Measurements from ENCODE around the gene RPTOR. TPM values are rescaled to one million over a fixed set of nuclear protein-coding genes. Genes with fewer than 3 reads are reported as not detected.

Gene RPTOR
- total and polyA plus RNA-seq, 10 of the 15 experiments (the other 5 are each of a cell fraction or from before 2014, with no cell fraction given), result 0.18 to 32.1 (median 7.8) TPM

DNA sequence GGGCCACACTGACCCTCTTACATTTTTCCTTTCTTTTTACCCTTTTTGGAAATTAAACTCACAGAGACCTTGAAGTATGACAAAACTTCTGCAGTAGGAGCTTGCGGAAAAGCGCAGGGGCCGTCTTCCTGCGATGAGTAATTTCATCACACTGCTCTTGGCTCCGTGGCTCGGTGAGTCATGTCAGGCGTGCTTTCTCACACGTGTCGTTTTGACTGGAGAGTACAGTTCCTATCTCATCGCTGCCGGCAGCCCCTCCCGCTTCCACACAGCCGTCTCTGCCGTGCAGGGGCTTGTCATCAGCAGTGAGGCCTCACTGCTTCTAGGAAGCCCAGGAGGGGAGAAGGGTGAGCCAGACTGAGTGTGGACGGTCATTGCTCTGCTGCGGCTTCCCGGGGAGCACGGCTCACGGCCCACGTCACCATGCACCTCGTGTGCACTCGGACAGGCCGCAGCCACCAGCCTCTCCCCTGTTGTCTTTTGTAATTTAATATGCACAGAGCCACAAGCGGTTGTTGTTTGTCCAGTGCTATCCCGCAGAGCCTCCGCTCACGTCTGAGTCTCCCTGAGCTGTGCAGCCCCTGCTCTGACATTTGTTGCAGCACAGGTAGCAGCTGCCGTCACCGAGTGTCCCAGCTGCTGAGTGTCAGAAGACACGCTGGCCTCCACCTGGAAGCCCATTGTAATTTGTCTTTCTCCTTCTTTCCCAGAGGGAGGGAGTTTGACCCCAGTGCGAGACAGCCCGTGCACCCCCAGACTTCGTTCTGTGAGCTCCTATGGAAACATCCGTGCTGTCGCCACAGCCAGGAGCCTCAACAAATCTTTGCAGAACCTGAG is 347.6 kb downstream of the RPTOR start (continued):
- TF ChIP-seq, protein P1, sequence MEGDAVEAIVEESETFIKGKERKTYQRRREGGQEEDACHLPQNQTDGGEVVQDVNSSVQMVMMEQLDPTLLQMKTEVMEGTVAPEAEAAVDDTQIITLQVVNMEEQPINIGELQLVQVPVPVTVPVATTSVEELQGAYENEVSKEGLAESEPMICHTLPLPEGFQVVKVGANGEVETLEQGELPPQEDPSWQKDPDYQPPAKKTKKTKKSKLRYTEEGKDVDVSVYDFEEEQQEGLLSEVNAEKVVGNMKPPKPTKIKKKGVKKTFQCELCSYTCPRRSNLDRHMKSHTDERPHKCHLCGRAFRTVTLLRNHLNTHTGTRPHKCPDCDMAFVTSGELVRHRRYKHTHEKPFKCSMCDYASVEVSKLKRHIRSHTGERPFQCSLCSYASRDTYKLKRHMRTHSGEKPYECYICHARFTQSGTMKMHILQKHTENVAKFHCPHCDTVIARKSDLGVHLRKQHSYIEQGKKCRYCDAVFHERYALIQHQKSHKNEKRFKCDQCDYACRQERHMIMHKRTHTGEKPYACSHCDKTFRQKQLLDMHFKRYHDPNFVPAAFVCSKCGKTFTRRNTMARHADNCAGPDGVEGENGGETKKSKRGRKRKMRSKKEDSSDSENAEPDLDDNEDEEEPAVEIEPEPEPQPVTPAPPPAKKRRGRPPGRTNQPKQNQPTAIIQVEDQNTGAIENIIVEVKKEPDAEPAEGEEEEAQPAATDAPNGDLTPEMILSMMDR (IDR thresholded peaks at IDR 0.05 in 2 of 3, conservative IDR thresholded peaks at IDR 0.05 in 1 of 3; ENCODE audit: control insufficient read depth in 2 of 3, extremely low read depth in 1 of 3, insufficient read depth in 1 of 3, low read depth in 3 of 3, low read length in 3 of 3), result no peak
- TF ChIP-seq, protein P2, sequence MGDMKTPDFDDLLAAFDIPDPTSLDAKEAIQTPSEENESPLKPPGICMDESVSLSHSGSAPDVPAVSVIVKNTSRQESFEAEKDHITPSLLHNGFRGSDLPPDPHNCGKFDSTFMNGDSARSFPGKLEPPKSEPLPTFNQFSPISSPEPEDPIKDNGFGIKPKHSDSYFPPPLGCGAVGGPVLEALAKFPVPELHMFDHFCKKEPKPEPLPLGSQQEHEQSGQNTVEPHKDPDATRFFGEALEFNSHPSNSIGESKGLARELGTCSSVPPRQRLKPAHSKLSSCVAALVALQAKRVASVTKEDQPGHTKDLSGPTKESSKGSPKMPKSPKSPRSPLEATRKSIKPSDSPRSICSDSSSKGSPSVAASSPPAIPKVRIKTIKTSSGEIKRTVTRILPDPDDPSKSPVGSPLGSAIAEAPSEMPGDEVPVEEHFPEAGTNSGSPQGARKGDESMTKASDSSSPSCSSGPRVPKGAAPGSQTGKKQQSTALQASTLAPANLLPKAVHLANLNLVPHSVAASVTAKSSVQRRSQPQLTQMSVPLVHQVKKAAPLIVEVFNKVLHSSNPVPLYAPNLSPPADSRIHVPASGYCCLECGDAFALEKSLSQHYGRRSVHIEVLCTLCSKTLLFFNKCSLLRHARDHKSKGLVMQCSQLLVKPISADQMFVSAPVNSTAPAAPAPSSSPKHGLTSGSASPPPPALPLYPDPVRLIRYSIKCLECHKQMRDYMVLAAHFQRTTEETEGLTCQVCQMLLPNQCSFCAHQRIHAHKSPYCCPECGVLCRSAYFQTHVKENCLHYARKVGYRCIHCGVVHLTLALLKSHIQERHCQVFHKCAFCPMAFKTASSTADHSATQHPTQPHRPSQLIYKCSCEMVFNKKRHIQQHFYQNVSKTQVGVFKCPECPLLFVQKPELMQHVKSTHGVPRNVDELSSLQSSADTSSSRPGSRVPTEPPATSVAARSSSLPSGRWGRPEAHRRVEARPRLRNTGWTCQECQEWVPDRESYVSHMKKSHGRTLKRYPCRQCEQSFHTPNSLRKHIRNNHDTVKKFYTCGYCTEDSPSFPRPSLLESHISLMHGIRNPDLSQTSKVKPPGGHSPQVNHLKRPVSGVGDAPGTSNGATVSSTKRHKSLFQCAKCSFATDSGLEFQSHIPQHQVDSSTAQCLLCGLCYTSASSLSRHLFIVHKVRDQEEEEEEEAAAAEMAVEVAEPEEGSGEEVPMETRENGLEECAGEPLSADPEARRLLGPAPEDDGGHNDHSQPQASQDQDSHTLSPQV (IDR thresholded peaks at IDR 0.05), result no peak
- TF ChIP-seq SREBF1 (IDR thresholded peaks at IDR 0.05; ENCODE audit: low read length) (no peak), NBN (IDR thresholded peaks at IDR 0.05) (peak; percentile 72; the same call in 1 of the 2 replicates), ZNF207 (IDR thresholded peaks at IDR 0.05; ENCODE audit: borderline replicate concordance) (no peak), KDM1A (IDR thresholded peaks at IDR 0.05; ENCODE audit: borderline replicate concordance) (no peak), SMC3 (IDR thresholded peaks at IDR 0.05; ENCODE audit: borderline replicate concordance, low read length) (no peak)
- TF ChIP-seq, protein P3, sequence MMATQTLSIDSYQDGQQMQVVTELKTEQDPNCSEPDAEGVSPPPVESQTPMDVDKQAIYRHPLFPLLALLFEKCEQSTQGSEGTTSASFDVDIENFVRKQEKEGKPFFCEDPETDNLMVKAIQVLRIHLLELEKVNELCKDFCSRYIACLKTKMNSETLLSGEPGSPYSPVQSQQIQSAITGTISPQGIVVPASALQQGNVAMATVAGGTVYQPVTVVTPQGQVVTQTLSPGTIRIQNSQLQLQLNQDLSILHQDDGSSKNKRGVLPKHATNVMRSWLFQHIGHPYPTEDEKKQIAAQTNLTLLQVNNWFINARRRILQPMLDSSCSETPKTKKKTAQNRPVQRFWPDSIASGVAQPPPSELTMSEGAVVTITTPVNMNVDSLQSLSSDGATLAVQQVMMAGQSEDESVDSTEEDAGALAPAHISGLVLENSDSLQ (IDR thresholded peaks at IDR 0.05), result peak; percentile 67
- TF ChIP-seq, protein P4, sequence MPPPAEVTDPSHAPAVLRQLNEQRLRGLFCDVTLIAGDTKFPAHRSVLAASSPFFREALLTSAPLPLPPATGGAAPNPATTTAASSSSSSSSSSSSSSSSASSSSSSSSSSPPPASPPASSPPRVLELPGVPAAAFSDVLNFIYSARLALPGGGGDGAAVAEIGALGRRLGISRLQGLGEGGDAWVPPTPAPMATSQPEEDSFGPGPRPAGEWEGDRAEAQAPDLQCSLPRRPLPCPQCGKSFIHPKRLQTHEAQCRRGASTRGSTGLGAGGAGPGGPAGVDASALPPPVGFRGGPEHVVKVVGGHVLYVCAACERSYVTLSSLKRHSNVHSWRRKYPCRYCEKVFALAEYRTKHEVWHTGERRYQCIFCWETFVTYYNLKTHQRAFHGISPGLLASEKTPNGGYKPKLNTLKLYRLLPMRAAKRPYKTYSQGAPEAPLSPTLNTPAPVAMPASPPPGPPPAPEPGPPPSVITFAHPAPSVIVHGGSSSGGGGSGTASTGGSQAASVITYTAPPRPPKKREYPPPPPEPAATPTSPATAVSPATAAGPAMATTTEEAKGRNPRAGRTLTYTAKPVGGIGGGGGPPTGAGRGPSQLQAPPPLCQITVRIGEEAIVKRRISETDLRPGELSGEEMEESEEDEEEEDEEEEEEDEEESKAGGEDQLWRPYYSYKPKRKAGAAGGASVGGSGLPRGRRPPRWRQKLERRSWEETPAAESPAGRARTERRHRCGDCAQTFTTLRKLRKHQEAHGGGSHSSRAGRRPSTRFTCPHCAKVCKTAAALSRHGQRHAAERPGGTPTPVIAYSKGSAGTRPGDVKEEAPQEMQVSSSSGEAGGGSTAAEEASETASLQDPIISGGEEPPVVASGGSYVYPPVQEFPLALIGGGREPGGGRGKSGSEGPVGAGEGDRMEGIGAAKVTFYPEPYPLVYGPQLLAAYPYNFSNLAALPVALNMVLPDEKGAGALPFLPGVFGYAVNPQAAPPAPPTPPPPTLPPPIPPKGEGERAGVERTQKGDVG (CRISPR knock-in tag; IDR thresholded peaks at IDR 0.05), result no peak
- TF ChIP-seq, protein P5, sequence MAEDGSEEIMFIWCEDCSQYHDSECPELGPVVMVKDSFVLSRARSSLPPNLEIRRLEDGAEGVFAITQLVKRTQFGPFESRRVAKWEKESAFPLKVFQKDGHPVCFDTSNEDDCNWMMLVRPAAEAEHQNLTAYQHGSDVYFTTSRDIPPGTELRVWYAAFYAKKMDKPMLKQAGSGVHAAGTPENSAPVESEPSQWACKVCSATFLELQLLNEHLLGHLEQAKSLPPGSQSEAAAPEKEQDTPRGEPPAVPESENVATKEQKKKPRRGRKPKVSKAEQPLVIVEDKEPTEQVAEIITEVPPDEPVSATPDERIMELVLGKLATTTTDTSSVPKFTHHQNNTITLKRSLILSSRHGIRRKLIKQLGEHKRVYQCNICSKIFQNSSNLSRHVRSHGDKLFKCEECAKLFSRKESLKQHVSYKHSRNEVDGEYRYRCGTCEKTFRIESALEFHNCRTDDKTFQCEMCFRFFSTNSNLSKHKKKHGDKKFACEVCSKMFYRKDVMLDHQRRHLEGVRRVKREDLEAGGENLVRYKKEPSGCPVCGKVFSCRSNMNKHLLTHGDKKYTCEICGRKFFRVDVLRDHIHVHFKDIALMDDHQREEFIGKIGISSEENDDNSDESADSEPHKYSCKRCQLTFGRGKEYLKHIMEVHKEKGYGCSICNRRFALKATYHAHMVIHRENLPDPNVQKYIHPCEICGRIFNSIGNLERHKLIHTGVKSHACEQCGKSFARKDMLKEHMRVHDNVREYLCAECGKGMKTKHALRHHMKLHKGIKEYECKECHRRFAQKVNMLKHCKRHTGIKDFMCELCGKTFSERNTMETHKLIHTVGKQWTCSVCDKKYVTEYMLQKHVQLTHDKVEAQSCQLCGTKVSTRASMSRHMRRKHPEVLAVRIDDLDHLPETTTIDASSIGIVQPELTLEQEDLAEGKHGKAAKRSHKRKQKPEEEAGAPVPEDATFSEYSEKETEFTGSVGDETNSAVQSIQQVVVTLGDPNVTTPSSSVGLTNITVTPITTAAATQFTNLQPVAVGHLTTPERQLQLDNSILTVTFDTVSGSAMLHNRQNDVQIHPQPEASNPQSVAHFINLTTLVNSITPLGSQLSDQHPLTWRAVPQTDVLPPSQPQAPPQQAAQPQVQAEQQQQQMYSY (CRISPR knock-in tag; IDR thresholded peaks at IDR 0.05), result no peak
- TF ChIP-seq, protein P6, sequence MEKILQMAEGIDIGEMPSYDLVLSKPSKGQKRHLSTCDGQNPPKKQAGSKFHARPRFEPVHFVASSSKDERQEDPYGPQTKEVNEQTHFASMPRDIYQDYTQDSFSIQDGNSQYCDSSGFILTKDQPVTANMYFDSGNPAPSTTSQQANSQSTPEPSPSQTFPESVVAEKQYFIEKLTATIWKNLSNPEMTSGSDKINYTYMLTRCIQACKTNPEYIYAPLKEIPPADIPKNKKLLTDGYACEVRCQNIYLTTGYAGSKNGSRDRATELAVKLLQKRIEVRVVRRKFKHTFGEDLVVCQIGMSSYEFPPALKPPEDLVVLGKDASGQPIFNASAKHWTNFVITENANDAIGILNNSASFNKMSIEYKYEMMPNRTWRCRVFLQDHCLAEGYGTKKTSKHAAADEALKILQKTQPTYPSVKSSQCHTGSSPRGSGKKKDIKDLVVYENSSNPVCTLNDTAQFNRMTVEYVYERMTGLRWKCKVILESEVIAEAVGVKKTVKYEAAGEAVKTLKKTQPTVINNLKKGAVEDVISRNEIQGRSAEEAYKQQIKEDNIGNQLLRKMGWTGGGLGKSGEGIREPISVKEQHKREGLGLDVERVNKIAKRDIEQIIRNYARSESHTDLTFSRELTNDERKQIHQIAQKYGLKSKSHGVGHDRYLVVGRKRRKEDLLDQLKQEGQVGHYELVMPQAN (conservative IDR thresholded peaks at IDR 0.05), result no peak
